Fibroblast of the aortic adventitia (primary cell): ENCODE results near the gene CA5B. TPM values are rescaled to one million over a fixed set of nuclear protein-coding genes. Genes with fewer than 3 reads are reported as not detected.

Source experiments
- DNase-seq: peaks from one replicate; pipeline ENCODE4 v3.0.0-alpha.2; 2010; ENCODE audit warnings: low read depth
- H3K4me3 ChIP-seq: 2 replicates; pipeline ENCODE4 v1.5.1; 2011; ENCODE audit warnings: low read depth, mild to moderate bottlenecking, control low read depth, low read length, moderate library complexity
- CTCF ChIP-seq: IDR thresholded peaks from 2 replicates; pipeline ENCODE4 v1.5.1; 2011; ENCODE audit warnings: mild to moderate bottlenecking, low read length, control low read depth, inconsistent platforms; ENCODE audit not compliant: insufficient read depth
- total RNA-seq: library from RNA; depleted of rRNA; stranded (reverse); fragments of >200 nt; gene quantifications from 2 replicates; pipeline ENCODE4 v1.2.3, GENCODE V29; 2012; ENCODE audit warnings: low replicate concordance

Gene CA5B
- total RNA-seq, 1 donor = 39.6 TPM

- no peak overlapping the region for H3K4me3 ChIP-seq
- TF ChIP-seq CTCF = no peak
- DNase-seq = no peak
Measured at GRCh38 chrX:15781961-15782699, 44.1 kb downstream of the CA5B start.

- TF ChIP-seq CTCF = no peak
- DNase-seq = no peak
- H3K4me3 ChIP-seq = no peak overlapping the region
Measured at GRCh38 chrX:15785176-15785750, 47.2 kb downstream of the CA5B start.

GRCh38 chrX:15786915-15787314 is 48.8 kb downstream of the CA5B start:
- TF ChIP-seq CTCF = no peak
- no peak for DNase-seq
- H3K4me3 ChIP-seq = no peak overlapping the region

- H3K4me3 ChIP-seq = peak within 1 kb of the TSS; percentile 98
- peak; percentile 71 for DNase-seq
- no peak for TF ChIP-seq CTCF
Measured at GRCh38 chrX:15789979-15790768, 52.1 kb downstream of the CA5B start, which contains the start of gene ZRSR2. ZRSR2 (plus strand) TSS chrX:15790484; CDS start chrX:15790496, 12 bp downstream.

- peak overlapping the region; percentile 98 for H3K4me3 ChIP-seq
- no peak for TF ChIP-seq CTCF
- DNase-seq = peak; percentile 25
Measured at GRCh38 chrX:15790769-15791290, 52.8 kb downstream of the CA5B start.

GRCh38 chrX:15797707-15798106 is 59.6 kb downstream of the CA5B start:
- no peak for TF ChIP-seq CTCF
- DNase-seq = no peak
- no peak overlapping the region for H3K4me3 ChIP-seq
